Bronchial epithelial cell (primary cell): Measurements from ENCODE around the gene MORF4L2. TPM values are rescaled to one million over a fixed set of nuclear protein-coding genes. Genes with fewer than 3 reads are reported as not detected.
A peak's percentile ranks its signal among the peaks of the same experiment; 100 is the strongest.

ENCODE experiments used
- DNase-seq: peaks from one replicate; pipeline ENCODE4 v3.0.0-alpha.2; 2010; ENCODE audit warnings: low read depth
- FAIRE-seq: peaks from 2 replicates; lab custom pipeline; 2011; peaks lifted over from hg19 to GRCh38; lab: Jason Lieb, UNC
- H3K27me3 ChIP-seq: 2 replicates; pipeline ENCODE4 v1.5.1; 2011; ENCODE audit warnings: low read length; ENCODE audit not compliant: control insufficient read depth, insufficient read depth
- H3K36me3 ChIP-seq: 2 replicates; pipeline ENCODE4 v1.5.1; 2011; ENCODE audit warnings: low read length; ENCODE audit not compliant: control insufficient read depth, insufficient read depth
- H3K4me3 ChIP-seq: 2 replicates; pipeline ENCODE4 v1.5.1; 2011; ENCODE audit warnings: mild to moderate bottlenecking, low read depth, low read length, control low read depth
- CTCF ChIP-seq: IDR thresholded peaks from 2 replicates; pipeline ENCODE4 v1.5.1; 2011; ENCODE audit warnings: mild to moderate bottlenecking, moderate library complexity, low read length, control low read depth, inconsistent platforms; ENCODE audit not compliant: insufficient read depth, severe bottlenecking
- total RNA-seq: library from RNA; depleted of rRNA; stranded (reverse); fragments of >200 nt; gene quantifications from 2 replicates; pipeline ENCODE4 v1.2.1, GENCODE V29; 2014

MORF4L2 gene
- total RNA-seq, 1 donor from 2014 or later, result 422 TPM

GRCh38 chrX:103631145-103631544, 55.4 kb downstream of the MORF4L2 start:
- no peak for FAIRE-seq
- Histone ChIP-seq H3K27me3 (no peaks in the 10 kb centered on the region), H3K4me3 (no peak overlapping the region), H3K36me3 (no peaks in the 10 kb centered on the region)
- no peak for TF ChIP-seq CTCF
- DNase-seq, result no peak

- no peak for TF ChIP-seq CTCF
- DNase-seq (no peak), FAIRE-seq (no peak)
- peak overlapping the region; percentile 65 for H3K4me3 ChIP-seq
- no peaks in the 10 kb centered on the region for H3K27me3 ChIP-seq
- no peaks in the 10 kb centered on the region for H3K36me3 ChIP-seq
Measured at GRCh38 chrX:103630171-103630511, 56.4 kb downstream of the MORF4L2 start.

GRCh38 chrX:103629318-103630170, 57.0 kb downstream of the MORF4L2 start:
- Histone ChIP-seq H3K4me3 (peak overlapping the region; percentile 65), H3K27me3 (no peaks in the 10 kb centered on the region), H3K36me3 (no peaks in the 10 kb centered on the region)
- peak; percentile 28 for TF ChIP-seq CTCF
- DNase-seq (peak; percentile 46), FAIRE-seq (no peak)

GRCh38 chrX:103628386-103629317, 57.8 kb downstream of the MORF4L2 start, which contains the start of gene TCEAL1:
Gene TCEAL1 (plus strand): TSS chrX:103628975. CDS start chrX:103629917, 942 bp downstream.
- no peak for TF ChIP-seq CTCF
- DNase-seq, result no peak
- no peak for FAIRE-seq
- no peaks in the 10 kb centered on the region for H3K27me3 ChIP-seq
- H3K36me3 ChIP-seq, result no peaks in the 10 kb centered on the region
- H3K4me3 ChIP-seq, result peak within 1 kb of the TSS; percentile 65

- no peaks in the 10 kb centered on the region for H3K36me3 ChIP-seq
- H3K4me3 ChIP-seq, result no peak overlapping the region
- TF ChIP-seq CTCF, result no peak
- H3K27me3 ChIP-seq, result no peaks in the 10 kb centered on the region
- FAIRE-seq (no peak), DNase-seq (peak; percentile 83)
Measured at GRCh38 chrX:103626855-103627254, 59.6 kb downstream of the MORF4L2 start.

Other genes with a start within 250 kb of the MORF4L2 start
- under 0.01 and 0.13 TPM in 2 replicates for gene RAB40A, start 167.2 kb downstream of the MORF4L2 start, total RNA-seq
- 23.4 and 43.9 TPM in 2 replicates for gene TCEAL4, start 101.2 kb downstream of the MORF4L2 start, total RNA-seq
- gene TCEAL3, start 78.7 kb downstream of the MORF4L2 start, total RNA-seq, result 3.7 and 8.4 TPM in 2 replicates
- 10.5 and 11.3 TPM in 2 replicates for gene TCEAL1, start 57.7 kb downstream of the MORF4L2 start, total RNA-seq
- not detected in 2 replicates for gene TMEM31, start 24.2 kb upstream of the MORF4L2 start, total RNA-seq
- not detected in 2 replicates for gene PLP1, start 90.1 kb upstream of the MORF4L2 start, total RNA-seq
- gene RAB9B, start 145.6 kb upstream of the MORF4L2 start, total RNA-seq, result not detected in 2 replicates